A673 (cell line): Measurements from ENCODE around the gene RNF44. TPM values are rescaled to one million over a fixed set of nuclear protein-coding genes. Genes with fewer than 3 reads are reported as not detected.

Source experiments
- BruUV-seq: library from RNA; stranded (reverse); fragments of 400-500 nt; replicated peaks from 2 replicates; lab custom pipeline; 2021; lab: Mats Ljungman, UMichigan
- CTCF ChIA-PET: fragments of 300-600 bp; sonication (Branson Sonifier 250); formaldehyde crosslinking; loops from one replicate; lab custom pipeline; 2022; ENCODE audit warnings: antibody characterized with exemption; lab: Charles Lee
- POLR2A ChIA-PET: fragments of 300-600 bp; sonication (Branson Sonifier 250); formaldehyde crosslinking; loops from one replicate; lab custom pipeline; 2022; ENCODE audit warnings: antibody characterized with exemption; ENCODE audit not compliant: low non-redundant PET; lab: Charles Lee
- DNase-seq: peaks from one replicate; pipeline ENCODE4 v3.0.0-alpha.2; 2015; ENCODE audit warnings: low spot score
- H3K27ac ChIP-seq: fragments of 200-600 bp; sonication (generic); 2 replicates; pipeline ENCODE4 v1.5.1; 2016; ENCODE audit warnings: mixed run types, low read depth, mild to moderate bottlenecking, mixed read lengths, antibody characterized with exemption, low read length; ENCODE audit not compliant: poor library complexity, severe bottlenecking
- H3K27me3 ChIP-seq: fragments of 200-600 bp; sonication (generic); replicated peaks from 2 replicates; pipeline ENCODE4 v1.6.1; 2017; ENCODE audit warnings: mixed run types, low read depth, mild to moderate bottlenecking, mixed read lengths, antibody characterized with exemption, low read length; ENCODE audit not compliant: insufficient read depth, poor library complexity
- H3K36me3 ChIP-seq: fragments of 200-600 bp; sonication (generic); 2 replicates; pipeline ENCODE4 v1.6.1; 2016; ENCODE audit warnings: mixed run types, mild to moderate bottlenecking, mixed read lengths, antibody characterized with exemption, low read length; ENCODE audit not compliant: insufficient read depth, poor library complexity, severe bottlenecking
- H3K4me1 ChIP-seq: fragments of 200-600 bp; sonication (generic); 2 replicates; pipeline ENCODE4 v1.6.1; 2017; ENCODE audit warnings: mixed run types, mild to moderate bottlenecking, mixed read lengths, antibody characterized with exemption, low read length; ENCODE audit not compliant: insufficient read depth, poor library complexity, severe bottlenecking
- H3K4me3 ChIP-seq: fragments of 200-600 bp; sonication (generic); 2 replicates; pipeline ENCODE4 v1.5.1; 2016; ENCODE audit warnings: low read depth, mixed run types, mild to moderate bottlenecking, mixed read lengths, low read length; ENCODE audit not compliant: poor library complexity, severe bottlenecking
- H3K9me3 ChIP-seq: fragments of 200-600 bp; sonication (generic); 2 replicates; pipeline ENCODE4 v1.6.1; 2016; ENCODE audit warnings: mixed run types, low read depth, mild to moderate bottlenecking, mixed read lengths, antibody characterized with exemption, low read length; ENCODE audit not compliant: poor library complexity, severe bottlenecking
- CTCF ChIP-seq: fragments of 300-800, 200-600 bp; sonication (generic); conservative IDR thresholded peaks from 2 replicates; pipeline ENCODE4 v1.5.1; 2017; ENCODE audit warnings: low read depth, mild to moderate bottlenecking, antibody characterized with exemption, low read length, moderate library complexity, mixed read lengths
- EZH2 ChIP-seq: fragments of 200-600 bp; sonication (generic); IDR thresholded peaks from 2 replicates; pipeline ENCODE4 v1.6.1; 2017; ENCODE audit warnings: borderline replicate concordance, low read depth, mild to moderate bottlenecking, mixed read lengths, antibody characterized with exemption, low read length; ENCODE audit not compliant: poor library complexity, severe bottlenecking
- intact Hi-C: fragments of 100-400 bp; cut with micrococcal nuclease; formaldehyde crosslinking; loops from one replicate; pipeline ENCODE4 v1.10.0; 2022; ENCODE audit not compliant: unreplicated experiment
- total RNA-seq: library from RNA; stranded (reverse); gene quantifications from 2 replicates; pipeline ENCODE4 v1.2.3, GENCODE V29; 2021

RNF44 gene
- total RNA-seq, 1 experiment from 2014 or later: 92.8 TPM

GRCh38 chr5:176525677-176526076, 11.5 kb downstream of the RNF44 start:
- no peaks in the 10 kb centered on the region for H3K27me3 ChIP-seq
- CTCF ChIA-PET: no interaction called here
- TF ChIP-seq EZH2 (no peak), CTCF (no peak)
- POLR2A ChIA-PET: interaction anchor here (0.7 kb wide), 1 partner anchor 11 kb away, joined by 4 read pairs; the partner anchor contains the start of gene RNF44
- H3K36me3 ChIP-seq: peaks cover 29% of the 10 kb centered on the region
- no peaks in the 10 kb centered on the region for H3K9me3 ChIP-seq
- H3K4me3 ChIP-seq: no peak overlapping the region
- intact Hi-C loops: no loop called here
- BruUV-seq: no TSS peak
- H3K4me1 ChIP-seq: no peaks in the 10 kb centered on the region
- DNase-seq: no peak
- no peak overlapping the region for H3K27ac ChIP-seq

DNA sequence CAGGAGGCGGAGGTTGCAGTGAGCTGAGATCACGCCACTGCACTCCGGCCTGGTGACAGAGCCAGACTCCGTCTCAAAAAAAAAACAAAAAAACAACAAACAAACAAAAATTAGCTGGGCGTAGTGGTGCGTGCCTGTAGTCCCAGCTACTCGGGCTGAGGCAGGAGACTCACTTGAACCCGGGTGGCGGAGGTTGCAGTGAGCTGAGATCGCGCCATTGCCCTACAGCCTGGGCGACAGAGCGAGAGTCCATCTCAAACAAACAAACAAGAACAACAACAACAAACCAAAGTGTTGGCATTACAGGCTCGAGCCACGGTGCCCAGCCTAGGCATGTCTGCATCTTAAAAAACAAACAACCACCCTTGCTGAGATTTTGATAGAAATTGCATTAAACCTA, 12.2 kb downstream of the RNF44 start:
- intact Hi-C loops: no loop called here
- Histone ChIP-seq H3K9me3 (no peaks in the 10 kb centered on the region), H3K4me1 (no peaks in the 10 kb centered on the region), H3K36me3 (peaks cover 25% of the 10 kb centered on the region), H3K27me3 (no peaks in the 10 kb centered on the region), H3K27ac (no peak overlapping the region), H3K4me3 (no peak overlapping the region)
- POLR2A ChIA-PET: interaction anchor here (0.7 kb wide), 1 partner anchor 12 kb away, joined by 4 read pairs; the partner anchor contains the start of gene RNF44
- DNase-seq: no peak
- no TSS peak for BruUV-seq
- CTCF ChIA-PET: no interaction called here
- TF ChIP-seq CTCF (no peak), EZH2 (no peak)

GRCh38 chr5:176524138-176524537, 13.1 kb downstream of the RNF44 start:
- Histone ChIP-seq H3K27me3 (no peaks in the 10 kb centered on the region), H3K9me3 (no peaks in the 10 kb centered on the region), H3K4me1 (no peaks in the 10 kb centered on the region), H3K36me3 (peaks cover 18% of the 10 kb centered on the region), H3K27ac (no peak overlapping the region), H3K4me3 (no peak overlapping the region)
- POLR2A ChIA-PET: no interaction called here
- no TSS peak for BruUV-seq
- CTCF ChIA-PET: no interaction called here
- TF ChIP-seq EZH2: no peak
- TF ChIP-seq CTCF: no peak
- intact Hi-C loops: no loop called here
- DNase-seq: no peak
